Measurements from ENCODE around the gene UGT1A7.

The UGT1A7 gene

DNA sequence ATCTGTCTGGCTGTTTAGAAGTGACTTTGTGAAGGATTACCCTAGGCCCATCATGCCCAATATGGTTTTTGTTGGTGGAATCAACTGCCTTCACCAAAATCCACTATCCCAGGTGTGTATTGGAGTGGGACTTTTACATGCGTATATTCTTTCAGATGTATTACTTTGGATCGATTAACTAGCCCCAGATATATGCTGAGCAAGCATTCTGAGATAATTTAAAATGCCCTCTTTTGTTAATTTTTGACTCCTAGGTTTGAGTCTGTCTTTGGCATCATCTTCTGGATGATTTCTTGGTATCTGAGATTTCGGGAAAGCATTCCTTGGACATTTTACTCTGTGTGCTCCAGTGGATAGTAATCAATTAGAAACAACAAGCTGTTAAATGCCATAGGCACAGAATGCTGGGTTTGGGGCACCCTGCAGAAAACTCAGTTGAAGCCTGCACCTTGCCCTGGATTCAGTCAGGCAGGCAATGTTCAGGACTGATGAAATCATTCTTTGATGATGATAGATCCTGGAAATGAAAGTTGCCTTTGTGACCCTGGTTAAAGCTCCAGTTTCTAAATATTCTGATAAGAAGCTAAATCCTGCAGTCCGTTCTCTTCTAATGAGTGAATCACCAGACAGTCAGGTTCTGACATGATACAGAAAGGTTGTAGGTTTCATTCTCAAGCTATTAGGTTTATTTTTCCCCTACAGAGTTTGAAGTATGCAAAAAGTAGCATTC, 79.5 kb downstream of the UGT1A7 start:
- DNase-seq (ENCODE audit: low read depth), result no peak

DNA sequence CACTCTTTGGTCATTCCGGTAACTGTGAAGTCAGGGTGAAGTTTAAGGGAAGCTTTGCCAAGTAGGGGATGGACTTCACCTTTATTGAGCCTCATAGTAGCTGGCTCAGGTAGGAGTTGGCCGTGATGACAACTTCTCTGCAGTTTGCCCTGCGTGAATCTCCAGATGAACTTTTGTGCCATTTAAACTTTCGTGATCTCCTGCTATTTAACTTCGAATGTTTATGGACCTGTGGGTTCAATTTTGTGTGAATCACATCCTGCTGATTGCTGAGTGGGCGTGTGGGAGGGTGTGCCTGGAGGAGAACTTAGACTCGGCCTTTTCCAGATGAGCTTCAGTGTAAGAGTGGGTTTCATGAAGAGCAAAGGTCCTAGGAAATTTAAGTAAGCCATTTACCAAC, 82.6 kb downstream of the UGT1A7 start:
- peak; percentile 26 for DNase-seq (ENCODE audit: low read depth)

DNA sequence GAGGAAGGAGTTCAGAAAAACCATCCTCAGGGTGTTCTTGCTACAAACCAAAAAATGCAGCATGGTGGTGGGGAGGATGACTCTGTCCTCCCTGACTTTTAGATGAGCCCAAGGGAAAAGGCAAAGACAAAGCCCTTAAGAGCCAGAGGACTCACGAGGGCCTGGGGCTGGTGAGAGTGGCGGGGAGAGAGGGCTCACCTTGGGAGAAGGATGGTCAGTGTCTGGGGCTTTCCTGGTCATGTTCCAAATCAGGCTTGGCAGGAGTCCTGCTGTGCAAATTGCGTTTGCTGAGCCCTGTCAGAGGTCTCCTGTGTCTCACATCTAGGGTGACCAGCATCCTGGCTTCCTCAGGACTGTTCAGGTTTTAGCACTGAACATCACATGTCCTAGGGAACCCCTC, 83.1 kb downstream of the UGT1A7 start:
- no peak for DNase-seq (ENCODE audit: low read depth)

DNA sequence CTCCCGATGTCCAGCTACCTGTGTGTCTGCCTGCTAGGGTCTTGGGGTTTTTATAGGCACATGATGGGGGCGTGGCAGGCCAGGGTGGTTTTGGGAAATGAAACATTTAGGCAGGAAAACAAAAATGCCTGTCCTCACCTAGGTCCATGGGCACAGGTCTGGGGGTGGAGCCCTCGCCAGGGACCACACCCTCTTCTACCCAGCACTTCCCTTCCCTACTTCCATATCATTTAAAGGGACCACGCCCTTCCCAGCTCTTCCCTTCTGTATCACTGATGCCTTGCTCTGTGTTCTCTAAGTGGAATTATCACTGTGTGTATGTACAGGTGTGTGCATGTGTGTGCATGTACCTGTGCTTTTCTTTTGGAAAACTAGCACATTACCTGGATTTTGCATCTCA, 84.7 kb downstream of the UGT1A7 start:
- no peak for DNase-seq (ENCODE audit: low read depth)

DNA sequence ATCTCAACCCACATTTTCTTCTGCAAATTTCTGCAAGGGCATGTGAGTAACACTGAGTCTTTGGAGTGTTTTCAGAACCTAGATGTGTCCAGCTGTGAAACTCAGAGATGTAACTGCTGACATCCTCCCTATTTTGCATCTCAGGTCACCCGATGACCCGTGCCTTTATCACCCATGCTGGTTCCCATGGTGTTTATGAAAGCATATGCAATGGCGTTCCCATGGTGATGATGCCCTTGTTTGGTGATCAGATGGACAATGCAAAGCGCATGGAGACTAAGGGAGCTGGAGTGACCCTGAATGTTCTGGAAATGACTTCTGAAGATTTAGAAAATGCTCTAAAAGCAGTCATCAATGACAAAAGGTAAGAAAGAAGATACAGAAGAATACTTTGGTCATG, 86.4 kb downstream of the UGT1A7 start:
- no peak for DNase-seq (ENCODE audit: low read depth)

DNA sequence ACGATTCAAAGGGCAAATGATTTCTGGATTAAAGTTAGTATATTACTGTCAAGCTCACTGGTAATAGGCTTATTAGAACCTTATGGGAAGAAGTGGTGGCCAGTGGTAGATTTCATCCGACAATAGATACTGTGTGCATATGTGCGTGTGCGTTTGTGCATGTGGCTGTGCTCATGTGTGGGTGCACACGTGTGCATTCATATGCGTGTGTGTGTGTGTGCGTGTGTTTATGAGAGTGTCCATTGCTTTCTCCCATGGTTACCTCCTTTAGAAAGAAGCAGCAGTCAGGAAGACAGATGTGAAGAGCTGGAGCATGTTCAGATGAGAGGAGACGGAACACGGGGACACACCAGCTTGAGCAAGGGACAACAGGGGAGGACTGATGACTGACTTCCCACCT, 87.6 kb downstream of the UGT1A7 start:
- no peak for DNase-seq (ENCODE audit: low read depth)

DNA sequence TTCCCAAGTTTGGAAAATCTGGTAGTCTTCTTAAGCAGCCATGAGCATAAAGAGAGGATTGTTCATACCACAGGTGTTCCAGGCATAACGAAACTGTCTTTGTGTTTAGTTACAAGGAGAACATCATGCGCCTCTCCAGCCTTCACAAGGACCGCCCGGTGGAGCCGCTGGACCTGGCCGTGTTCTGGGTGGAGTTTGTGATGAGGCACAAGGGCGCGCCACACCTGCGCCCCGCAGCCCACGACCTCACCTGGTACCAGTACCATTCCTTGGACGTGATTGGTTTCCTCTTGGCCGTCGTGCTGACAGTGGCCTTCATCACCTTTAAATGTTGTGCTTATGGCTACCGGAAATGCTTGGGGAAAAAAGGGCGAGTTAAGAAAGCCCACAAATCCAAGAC, 90.5 kb downstream of the UGT1A7 start:
- DNase-seq (ENCODE audit: low read depth), result no peak

DNA sequence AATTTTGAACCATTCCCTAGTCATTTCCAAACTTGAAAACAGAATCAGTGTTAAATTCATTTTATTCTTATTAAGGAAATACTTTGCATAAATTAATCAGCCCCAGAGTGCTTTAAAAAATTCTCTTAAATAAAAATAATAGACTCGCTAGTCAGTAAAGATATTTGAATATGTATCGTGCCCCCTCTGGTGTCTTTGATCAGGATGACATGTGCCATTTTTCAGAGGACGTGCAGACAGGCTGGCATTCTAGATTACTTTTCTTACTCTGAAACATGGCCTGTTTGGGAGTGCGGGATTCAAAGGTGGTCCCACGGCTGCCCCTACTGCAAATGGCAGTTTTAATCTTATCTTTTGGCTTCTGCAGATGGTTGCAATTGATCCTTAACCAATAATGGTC, 90.9 kb downstream of the UGT1A7 start:
- no peak for DNase-seq (ENCODE audit: low read depth)

DNA sequence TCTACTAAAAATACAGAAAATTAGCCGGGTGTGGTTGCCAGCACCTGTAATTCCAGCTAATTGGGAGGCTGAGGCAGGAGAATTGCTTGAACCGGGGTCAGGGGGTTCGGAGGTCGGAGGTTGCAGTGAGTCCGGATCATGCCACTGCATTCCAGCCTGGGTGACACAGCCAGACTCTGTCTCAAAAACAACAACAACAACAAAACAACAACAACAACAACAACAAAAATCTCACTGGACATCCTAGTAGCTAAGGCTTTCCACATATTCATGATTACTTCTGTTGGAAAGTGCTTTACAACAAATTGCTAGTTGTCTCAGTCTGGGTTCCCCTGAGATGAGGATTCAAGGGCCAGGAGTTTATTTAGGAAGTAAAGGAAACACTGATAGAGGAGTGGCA, 92.2 kb downstream of the UGT1A7 start:
- DNase-seq (ENCODE audit: low read depth), result no peak

DNA sequence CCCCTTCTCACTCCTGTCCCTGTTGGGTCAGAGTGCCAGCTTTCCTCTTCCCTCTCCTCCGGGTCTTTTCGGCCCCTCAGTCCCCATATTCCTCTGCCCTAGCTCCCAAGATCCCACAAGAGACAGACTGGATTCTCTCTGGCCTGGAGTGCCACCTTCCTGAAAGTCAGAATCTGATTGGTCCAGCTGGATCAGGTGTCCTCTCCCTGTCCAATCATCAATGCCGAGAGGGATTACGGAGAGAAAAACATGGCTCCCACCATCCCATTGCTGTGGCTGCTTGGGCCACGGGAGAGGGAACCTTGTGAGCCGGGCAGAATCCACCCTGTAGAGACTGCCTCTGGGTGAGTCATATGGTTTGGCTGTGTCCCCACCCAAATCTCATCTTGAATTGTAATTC, 93.7 kb downstream of the UGT1A7 start:
- no peak for DNase-seq (ENCODE audit: low read depth)

DNA sequence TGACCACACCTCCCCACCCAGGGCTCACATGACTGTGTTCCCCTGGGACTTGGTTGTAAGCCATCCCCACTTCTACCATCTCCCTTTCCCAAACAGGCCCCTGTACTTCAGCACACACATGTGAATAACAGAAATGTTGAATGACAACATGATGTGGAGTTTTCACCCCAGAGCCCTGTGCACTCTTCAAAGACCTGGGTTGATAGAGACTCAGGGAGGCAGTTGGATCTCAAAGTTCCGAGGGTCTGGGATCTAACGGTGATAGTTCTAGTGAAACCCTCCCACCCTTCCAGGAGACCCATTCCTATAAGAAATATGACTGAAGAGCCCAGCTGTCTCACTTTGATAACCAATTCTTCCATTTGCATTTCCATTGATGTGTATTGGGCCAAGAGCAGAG, 96.3 kb downstream of the UGT1A7 start, which contains the start of gene MROH2A:
MROH2A (plus strand) TSS at position 301 of the 400 bp plus-strand sequence. CDS start 1,029 bp downstream, outside the sequence.
- DNase-seq (ENCODE audit: low read depth), result no peak

DNA sequence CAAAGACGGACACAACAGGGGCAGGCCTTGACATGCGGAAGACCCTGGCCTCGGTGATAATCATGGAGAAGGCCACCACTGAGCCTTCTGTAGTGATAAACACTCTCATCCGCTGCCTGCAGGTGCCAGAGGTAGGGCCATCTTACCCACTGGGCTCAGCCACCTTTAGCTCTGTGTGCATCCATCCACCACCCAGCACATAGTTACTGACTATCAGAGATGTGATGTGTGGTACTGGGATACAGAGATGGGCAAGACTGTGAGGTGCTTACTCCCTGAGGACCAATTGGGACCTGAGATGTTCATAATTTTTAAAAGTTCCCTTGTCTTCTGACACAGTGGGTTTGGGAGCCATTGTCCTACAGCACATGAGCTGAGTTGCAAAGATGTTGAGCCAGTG, 98.0 kb downstream of the UGT1A7 start:
- no peak for DNase-seq (ENCODE audit: low read depth)

DNA sequence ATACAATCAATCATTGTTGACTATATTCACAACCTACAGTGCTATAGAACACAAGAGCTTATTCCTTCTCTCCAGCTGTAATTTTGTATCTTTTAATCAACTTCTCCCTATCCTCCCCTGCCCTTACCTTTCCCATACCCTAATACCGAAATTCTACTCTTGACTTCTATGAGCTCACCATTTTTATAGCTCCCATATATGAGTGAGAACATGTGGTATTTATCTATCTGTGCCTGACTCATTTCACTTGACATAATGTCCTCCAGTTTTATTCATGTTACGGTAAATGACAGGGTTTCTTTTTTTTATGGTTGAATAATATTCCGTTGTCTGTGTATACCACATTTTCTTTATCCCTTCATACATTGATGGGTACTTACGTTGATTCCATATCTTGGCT, 99.1 kb downstream of the UGT1A7 start:
- DNase-seq (ENCODE audit: low read depth), result no peak

DNA sequence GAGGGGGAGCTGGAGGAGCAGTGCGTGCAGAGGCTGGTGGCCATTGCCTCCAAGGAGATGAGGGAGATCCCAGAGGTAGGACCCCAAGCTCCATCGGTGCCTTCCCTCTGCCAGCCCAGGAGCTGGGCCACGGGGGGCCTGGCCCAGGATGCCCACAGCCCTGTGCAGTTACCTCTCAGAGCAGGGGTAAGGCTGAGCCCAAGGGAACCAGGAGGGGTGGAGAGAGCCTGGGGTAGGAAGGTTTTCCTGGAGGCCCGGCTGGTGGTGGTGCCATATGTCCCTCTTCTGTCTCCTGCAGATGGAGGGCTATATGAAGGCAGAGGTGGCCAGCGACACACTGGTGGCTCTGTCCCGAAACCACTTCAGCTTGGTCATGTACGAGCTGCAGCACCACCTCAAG, 107.9 kb downstream of the UGT1A7 start:
- DNase-seq (ENCODE audit: low read depth), result no peak

DNA sequence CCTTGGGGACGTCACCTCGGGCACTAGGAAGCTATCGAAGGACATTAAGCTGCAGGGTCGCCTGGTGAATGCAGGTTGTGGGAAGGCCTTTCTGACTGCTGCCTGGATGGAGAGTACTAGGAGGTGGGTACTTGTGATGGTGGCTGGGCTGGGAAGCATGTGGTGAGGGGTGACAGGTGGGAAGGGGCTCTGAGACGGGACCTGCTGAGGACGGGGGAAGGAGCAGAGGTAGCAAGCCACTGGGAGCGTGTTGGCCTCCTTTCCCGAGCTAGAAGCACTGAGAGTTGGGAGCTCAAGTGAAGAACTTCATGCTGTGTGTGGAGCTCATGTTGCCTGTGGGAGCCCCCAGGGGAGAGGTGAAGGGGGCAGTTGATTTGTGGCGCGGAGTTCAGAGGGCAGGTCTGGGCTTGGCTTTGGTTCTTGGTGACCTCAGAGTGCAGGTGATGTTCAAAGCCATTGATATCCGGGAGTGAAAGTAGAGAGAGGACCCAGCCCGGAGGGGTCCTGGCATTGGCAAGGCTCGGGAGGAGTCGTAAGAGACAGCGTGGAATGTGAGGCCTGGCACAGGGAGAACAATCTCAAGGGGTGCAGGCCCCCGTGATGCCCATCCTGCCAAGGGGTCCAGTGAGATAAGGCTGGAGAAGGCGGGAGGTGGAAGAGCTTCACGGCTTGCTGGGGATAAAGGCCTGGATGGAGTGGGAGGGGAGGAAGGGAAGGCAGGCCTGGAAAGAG, 109.6 kb downstream of the UGT1A7 start:
- no peak for DNase-seq (ENCODE audit: low read depth)

DNA sequence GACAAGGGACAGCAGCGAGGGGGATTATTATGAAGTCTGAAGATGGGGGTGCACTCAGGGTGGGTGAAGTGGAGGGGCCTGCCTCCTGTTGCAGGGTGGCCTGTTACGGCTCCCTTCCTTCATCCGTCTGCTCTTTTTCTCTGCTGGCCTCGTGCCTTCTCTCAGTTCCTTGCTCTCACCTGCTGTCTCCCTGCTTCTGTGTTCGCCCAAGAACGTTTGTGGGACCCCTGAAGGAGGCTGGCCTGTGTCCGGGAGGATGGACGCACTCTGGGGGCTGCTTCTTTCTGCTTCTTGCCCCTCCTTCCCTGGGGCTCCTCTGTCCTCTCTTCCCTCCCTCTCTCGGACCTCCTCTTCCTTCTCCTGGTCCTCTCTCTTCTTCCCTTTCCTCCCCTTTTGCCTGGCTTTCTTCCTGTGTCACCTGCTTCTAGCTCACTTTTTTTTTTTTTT, 110.2 kb downstream of the UGT1A7 start:
- DNase-seq (ENCODE audit: low read depth), result no peak

DNA sequence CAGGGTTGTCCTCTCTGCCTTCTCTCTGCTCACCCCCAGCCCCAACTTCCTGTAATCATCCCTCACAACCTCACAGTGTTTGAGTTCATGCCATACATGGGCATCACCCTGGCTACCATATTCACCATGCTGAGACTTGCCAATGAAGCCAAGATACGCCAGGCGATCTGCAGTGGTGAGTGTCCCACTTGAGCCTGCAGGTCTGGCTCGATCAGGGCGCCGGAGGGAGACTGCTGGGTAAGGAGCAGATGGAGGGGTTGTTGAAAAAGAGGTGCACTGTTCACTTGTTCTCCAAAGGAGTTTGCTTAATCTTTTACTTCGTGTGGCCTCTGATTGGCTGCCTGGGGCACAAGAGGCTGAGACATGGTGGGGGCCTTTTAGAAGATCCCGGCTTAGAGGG, 111.0 kb downstream of the UGT1A7 start:
- DNase-seq (ENCODE audit: low read depth), result no peak

DNA sequence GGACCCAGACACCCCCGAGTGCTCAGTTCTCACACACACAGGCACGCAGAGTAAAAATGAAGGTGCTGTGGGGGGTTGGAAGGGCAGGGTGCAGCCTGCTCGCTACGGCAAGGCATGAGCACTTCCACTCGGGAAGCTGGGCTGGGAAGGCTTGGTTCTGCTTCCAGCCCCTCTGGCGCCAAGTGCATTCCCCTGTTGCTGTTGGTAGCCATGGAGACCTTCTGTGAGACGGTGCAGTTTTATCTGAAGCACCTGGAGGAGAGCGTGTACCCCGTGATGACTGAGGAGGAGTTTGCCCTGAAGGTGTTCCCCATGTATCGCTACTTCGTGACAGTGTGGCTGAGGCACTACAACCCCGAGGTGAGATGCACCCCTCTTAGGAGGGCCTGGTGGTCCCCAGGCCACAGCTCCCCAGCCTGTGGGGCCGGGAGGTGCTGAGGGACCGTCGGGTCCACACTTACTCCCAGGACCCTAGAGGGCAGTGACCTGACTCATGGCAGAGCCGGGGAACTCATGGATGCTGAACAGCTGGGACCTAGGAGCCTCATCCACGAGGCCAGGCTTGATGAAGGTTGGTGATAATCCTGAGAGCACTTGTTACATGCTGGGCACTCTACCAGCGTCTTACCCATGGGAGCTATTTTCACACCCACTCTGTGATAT, 111.9 kb downstream of the UGT1A7 start:
- DNase-seq (ENCODE audit: low read depth), result no peak

DNA sequence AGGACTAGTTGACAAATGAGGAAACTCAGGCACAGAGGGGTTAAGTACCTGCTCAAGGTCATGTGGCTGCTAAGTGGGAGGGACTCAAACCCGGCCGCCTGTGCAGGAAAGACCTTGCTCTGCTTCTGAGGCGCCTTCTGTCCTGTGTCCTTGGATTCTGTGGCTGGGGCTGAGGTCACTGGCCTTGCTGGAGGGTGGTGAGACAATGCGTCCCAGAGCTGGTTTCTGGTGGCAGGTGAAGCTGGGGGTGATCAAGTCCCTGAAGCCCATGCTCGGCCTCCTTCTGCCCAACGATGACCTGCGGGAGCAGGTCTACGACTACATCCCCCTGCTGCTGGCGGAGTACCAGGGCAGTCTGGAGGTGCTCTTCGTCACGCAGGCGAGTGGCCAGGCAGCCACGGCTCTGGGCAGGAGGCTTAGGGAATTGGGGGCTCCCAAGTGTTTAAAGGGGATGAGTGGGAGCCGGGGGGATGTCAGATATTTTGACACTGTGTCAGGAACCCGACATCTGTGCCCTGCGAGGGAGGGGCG, 112.5 kb downstream of the UGT1A7 start:
- DNase-seq (ENCODE audit: low read depth), result no peak

DNA sequence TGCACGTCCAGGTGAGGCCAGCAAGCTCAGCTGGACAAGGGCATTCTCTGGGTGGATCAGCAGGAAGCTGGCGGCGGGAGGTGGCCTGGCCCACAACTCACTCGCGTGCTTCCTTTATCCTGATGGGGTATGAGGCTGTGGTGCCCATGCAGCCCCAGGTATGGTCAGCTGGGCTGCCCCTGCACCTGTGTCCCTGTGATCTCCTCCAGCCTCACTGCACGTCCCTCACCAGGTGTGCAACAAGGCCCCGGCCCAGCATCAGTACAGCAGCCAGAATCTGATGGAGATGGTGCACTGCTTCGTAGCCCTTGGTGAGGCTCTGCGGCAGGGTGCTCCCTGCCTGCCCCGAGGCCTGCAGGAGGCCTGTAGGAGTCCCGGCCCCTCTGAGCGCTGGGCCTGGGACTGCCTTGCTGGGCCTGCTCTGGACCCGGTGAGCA, 114.1 kb downstream of the UGT1A7 start:
- DNase-seq (ENCODE audit: low read depth), result no peak

DNA sequence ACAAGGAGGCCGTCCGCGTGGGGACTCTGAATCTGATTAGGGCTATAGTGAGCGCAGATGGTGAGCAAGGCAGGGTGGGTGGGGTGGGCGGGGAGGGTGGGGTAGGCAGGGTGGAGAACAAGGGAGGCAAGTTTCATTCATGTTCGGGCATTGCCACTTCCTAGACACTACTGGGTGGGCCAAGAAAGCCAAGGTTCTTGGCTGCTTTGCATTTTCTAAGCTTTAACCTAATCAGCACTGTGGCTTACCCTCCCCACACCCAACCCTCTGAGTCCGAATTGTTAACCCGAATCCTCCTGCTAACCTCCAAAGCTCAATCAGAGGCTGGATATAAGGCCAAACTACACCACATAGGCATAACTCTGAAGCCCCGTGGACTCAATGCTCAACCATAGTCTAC, 114.6 kb downstream of the UGT1A7 start:
- DNase-seq (ENCODE audit: low read depth), result no peak

DNA sequence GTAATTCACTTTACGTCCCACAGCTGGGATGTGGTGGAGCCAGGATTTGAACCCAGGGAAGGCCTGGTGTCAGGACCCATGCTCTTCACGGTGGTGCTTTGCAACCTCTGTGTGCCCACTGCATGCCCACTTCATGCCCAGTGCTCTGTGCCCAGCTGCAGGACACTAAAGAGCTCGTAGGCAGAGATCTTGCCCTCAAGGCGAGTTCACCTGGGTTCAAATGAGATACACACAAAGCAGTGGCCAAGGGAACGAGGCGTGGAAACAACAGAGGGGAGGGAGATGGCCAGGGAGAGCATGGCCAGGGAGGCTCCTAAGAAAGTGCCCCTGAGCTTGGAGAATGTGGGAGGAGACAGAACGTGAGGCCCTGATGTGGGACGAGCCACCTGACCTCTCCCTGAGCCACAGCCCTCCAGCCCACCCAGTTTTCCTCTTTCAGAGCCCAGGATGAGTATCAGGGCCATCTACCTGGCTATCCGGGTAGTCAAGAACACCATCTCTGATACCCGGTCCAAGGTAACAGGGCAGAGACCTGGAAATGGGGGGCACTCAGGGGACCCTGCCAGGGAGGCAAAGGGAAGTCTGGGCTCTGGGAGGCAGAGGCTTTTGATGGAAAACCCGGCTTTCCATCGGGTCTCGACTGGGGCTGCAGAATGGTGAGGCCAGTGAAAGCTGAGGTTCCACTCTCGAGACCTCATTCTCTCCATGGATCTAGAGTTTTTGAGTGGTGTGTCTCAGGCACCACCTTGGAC, 116.8 kb downstream of the UGT1A7 start:
- DNase-seq (ENCODE audit: low read depth), result no peak

Measured in GM04503 (cell line).